LHCN-M2 (cell line): Measurements from ENCODE around the gene UBE2E1. TPM values are rescaled to one million over a fixed set of nuclear protein-coding genes. Genes with fewer than 3 reads are reported as not detected.

Experiments used
- DNase-seq: peaks from one replicate; pipeline ENCODE4 v3.0.0-alpha.2; 2012; ENCODE audit warnings: low read depth
- total RNA-seq: library from RNA; depleted of rRNA; stranded (reverse); fragments of >200 nt; gene quantifications from 2 replicates; pipeline ENCODE4 v1.2.3, GENCODE V29; 2014

UBE2E1 gene
- total RNA-seq, 1 experiment from 2014 or later, result 65.8 TPM

GRCh38 chr3:23820888-23821287 lies 15.1 kb downstream of the UBE2E1 start:
- DNase-seq, result no peak

- no peak for DNase-seq
Measured at GRCh38 chr3:23821858-23822257, 16.1 kb downstream of the UBE2E1 start.

- DNase-seq, result no peak
Measured at GRCh38 chr3:23822559-23822958, 16.8 kb downstream of the UBE2E1 start.

- no peak for DNase-seq
Measured at GRCh38 chr3:23823620-23824019, 17.9 kb downstream of the UBE2E1 start.

- DNase-seq, result no peak
Measured at GRCh38 chr3:23824699-23825444, 19.1 kb downstream of the UBE2E1 start.

- no peak for DNase-seq
Measured at GRCh38 chr3:23825802-23826201, 20.0 kb downstream of the UBE2E1 start.

- no peak for DNase-seq
Measured at GRCh38 chr3:23826382-23827064, 20.8 kb downstream of the UBE2E1 start.

- DNase-seq, result no peak
Measured at GRCh38 chr3:23829242-23829934, 23.6 kb downstream of the UBE2E1 start.

GRCh38 chr3:23830869-23831484 lies 25.2 kb downstream of the UBE2E1 start:
- no peak for DNase-seq

GRCh38 chr3:23831517-23832394 lies 26.0 kb downstream of the UBE2E1 start:
- no peak for DNase-seq

- no peak for DNase-seq
Measured at GRCh38 chr3:23832523-23832922, 26.8 kb downstream of the UBE2E1 start.

- peak; percentile 18 for DNase-seq
Measured at GRCh38 chr3:23834082-23834870, 28.5 kb downstream of the UBE2E1 start.

GRCh38 chr3:23835087-23835486 lies 29.3 kb downstream of the UBE2E1 start:
- DNase-seq, result no peak

GRCh38 chr3:23835802-23836201 lies 30.0 kb downstream of the UBE2E1 start:
- no peak for DNase-seq

- DNase-seq, result no peak
Measured at GRCh38 chr3:23836536-23837230, 30.9 kb downstream of the UBE2E1 start.

- DNase-seq, result no peak
Measured at GRCh38 chr3:23837286-23837685, 31.5 kb downstream of the UBE2E1 start.

- no peak for DNase-seq
Measured at GRCh38 chr3:23837691-23838090, 31.9 kb downstream of the UBE2E1 start.

- DNase-seq, result no peak
Measured at GRCh38 chr3:23840521-23840920, 34.8 kb downstream of the UBE2E1 start.

- no peak for DNase-seq
Measured at GRCh38 chr3:23843869-23844268, 38.1 kb downstream of the UBE2E1 start.
